ENCODE data around the gene AJAP1. TPM values are rescaled to one million over a fixed set of nuclear protein-coding genes. Genes with fewer than 3 reads are reported as not detected.

The AJAP1 gene
- total and polyA plus RNA-seq, 2 of the 13 experiments (the other 11 are each of a cell fraction or from before 2014, with no cell fraction given) = not detected

GRCh38 chr1:4657244-4657789 lies 2.9 kb downstream of the AJAP1 start:
- ChIA-PET POLR2A (no interaction called here), CTCF (ENCODE audit: low intra/inter-chr PET ratio, low total read pairs) (no interaction called here)
- in situ Hi-C loops (cut with HindIII; ENCODE audit: extremely low pct_ligation_motif_present, low pct_unique_long_range_greater_than_20kb) (loop anchor here (10.0 kb wide), 1 partner anchor 167 kb away; no protein-coding TSS in a partner anchor), intact Hi-C loops (cut with micrococcal nuclease; ENCODE audit: unreplicated experiment) (loop anchor here (2.0 kb wide), 1 partner anchor 85 kb away; no protein-coding TSS in a partner anchor)
- WGBS (ENCODE audit: low lambda C conversion rate) = 0% methylated on average over 5 of the region's 9 CpGs
- no peak for FAIRE-seq
- H4K20me1 ChIP-seq (ENCODE audit: insufficient read depth, low read length) = no peaks in the 10 kb centered on the region
- H3K9ac ChIP-seq (ENCODE audit: insufficient read depth, low read depth, low read length) = no peak overlapping the region
- no TSS peak for BruUV-seq (replicated peaks)
- peaks cover 1 to 40% of the 10 kb centered on the region in 2 experiments for H3K27me3 ChIP-seq (ENCODE audit: control insufficient read depth in 1 of 2, insufficient read depth in 2 of 2, low read length in 2 of 2)
- H3K4me3 ChIP-seq (replicated peaks in 1 of 3; ENCODE audit: insufficient read depth in 1 of 3, low read depth in 2 of 3, low read length in 3 of 3) = no peak overlapping the region
- H3K9me3 ChIP-seq (ENCODE audit: low read length) = no peaks in the 10 kb centered on the region
- no peak for DNase-seq (ENCODE audit: low spot score)
- H3K4me2 ChIP-seq (ENCODE audit: low read depth, low read length) = no peak overlapping the region
- H3K27ac ChIP-seq (ENCODE audit: extremely low read length, insufficient read depth, low read length) = no peak overlapping the region
- H3K79me2 ChIP-seq (ENCODE audit: insufficient read depth, low read length) = no peaks in the 10 kb centered on the region
- no peak overlapping the region for H2AFZ ChIP-seq (ENCODE audit: low read length)
- H3K4me1 ChIP-seq (ENCODE audit: insufficient read depth, low read length) = no peaks in the 10 kb centered on the region
- ATAC-seq = no peak
- no peaks in the 10 kb centered on the region for H3K36me3 ChIP-seq (replicated peaks in 1 of 2; ENCODE audit: control insufficient read depth in 1 of 2, insufficient read depth in 2 of 2, low read length in 2 of 2)
- TF ChIP-seq RFX5 (IDR thresholded peaks at IDR 0.05; ENCODE audit: low read depth, low read length) (no peak), MATR3 (CRISPR knock-in tag; IDR thresholded peaks at IDR 0.05) (no peak), ZNF839 (CRISPR knock-in tag; IDR thresholded peaks at IDR 0.05; ENCODE audit: borderline replicate concordance) (no peak), HOXA9 (CRISPR knock-in tag; IDR thresholded peaks at IDR 0.05; ENCODE audit: borderline replicate concordance) (no peak), ZNF687 (CRISPR knock-in tag; IDR thresholded peaks at IDR 0.05) (no peak), ZSCAN21 (CRISPR knock-in tag; IDR thresholded peaks at IDR 0.05; ENCODE audit: borderline replicate concordance) (no peak), TAF15 (IDR thresholded peaks at IDR 0.05; ENCODE audit: low read depth, low read length, poor library complexity, severe bottlenecking) (no peak), HMG20A (CRISPR knock-in tag; IDR thresholded peaks at IDR 0.05; ENCODE audit: borderline replicate concordance) (no peak), NRL (CRISPR knock-in tag; IDR thresholded peaks at IDR 0.05; ENCODE audit: borderline replicate concordance) (no peak), ZNF557 (CRISPR knock-in tag; IDR thresholded peaks at IDR 0.05) (no peak)
- TF ChIP-seq, protein P1, sequence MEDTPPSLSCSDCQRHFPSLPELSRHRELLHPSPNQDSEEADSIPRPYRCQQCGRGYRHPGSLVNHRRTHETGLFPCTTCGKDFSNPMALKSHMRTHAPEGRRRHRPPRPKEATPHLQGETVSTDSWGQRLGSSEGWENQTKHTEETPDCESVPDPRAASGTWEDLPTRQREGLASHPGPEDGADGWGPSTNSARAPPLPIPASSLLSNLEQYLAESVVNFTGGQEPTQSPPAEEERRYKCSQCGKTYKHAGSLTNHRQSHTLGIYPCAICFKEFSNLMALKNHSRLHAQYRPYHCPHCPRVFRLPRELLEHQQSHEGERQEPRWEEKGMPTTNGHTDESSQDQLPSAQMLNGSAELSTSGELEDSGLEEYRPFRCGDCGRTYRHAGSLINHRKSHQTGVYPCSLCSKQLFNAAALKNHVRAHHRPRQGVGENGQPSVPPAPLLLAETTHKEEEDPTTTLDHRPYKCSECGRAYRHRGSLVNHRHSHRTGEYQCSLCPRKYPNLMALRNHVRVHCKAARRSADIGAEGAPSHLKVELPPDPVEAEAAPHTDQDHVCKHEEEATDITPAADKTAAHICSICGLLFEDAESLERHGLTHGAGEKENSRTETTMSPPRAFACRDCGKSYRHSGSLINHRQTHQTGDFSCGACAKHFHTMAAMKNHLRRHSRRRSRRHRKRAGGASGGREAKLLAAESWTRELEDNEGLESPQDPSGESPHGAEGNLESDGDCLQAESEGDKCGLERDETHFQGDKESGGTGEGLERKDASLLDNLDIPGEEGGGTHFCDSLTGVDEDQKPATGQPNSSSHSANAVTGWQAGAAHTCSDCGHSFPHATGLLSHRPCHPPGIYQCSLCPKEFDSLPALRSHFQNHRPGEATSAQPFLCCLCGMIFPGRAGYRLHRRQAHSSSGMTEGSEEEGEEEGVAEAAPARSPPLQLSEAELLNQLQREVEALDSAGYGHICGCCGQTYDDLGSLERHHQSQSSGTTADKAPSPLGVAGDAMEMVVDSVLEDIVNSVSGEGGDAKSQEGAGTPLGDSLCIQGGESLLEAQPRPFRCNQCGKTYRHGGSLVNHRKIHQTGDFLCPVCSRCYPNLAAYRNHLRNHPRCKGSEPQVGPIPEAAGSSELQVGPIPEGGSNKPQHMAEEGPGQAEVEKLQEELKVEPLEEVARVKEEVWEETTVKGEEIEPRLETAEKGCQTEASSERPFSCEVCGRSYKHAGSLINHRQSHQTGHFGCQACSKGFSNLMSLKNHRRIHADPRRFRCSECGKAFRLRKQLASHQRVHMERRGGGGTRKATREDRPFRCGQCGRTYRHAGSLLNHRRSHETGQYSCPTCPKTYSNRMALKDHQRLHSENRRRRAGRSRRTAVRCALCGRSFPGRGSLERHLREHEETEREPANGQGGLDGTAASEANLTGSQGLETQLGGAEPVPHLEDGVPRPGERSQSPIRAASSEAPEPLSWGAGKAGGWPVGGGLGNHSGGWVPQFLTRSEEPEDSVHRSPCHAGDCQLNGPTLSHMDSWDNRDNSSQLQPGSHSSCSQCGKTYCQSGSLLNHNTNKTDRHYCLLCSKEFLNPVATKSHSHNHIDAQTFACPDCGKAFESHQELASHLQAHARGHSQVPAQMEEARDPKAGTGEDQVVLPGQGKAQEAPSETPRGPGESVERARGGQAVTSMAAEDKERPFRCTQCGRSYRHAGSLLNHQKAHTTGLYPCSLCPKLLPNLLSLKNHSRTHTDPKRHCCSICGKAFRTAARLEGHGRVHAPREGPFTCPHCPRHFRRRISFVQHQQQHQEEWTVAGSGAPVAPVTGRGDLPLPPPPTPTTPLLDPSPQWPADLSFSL (CRISPR knock-in tag; IDR thresholded peaks at IDR 0.05) = no peak
- TF ChIP-seq, protein P2, sequence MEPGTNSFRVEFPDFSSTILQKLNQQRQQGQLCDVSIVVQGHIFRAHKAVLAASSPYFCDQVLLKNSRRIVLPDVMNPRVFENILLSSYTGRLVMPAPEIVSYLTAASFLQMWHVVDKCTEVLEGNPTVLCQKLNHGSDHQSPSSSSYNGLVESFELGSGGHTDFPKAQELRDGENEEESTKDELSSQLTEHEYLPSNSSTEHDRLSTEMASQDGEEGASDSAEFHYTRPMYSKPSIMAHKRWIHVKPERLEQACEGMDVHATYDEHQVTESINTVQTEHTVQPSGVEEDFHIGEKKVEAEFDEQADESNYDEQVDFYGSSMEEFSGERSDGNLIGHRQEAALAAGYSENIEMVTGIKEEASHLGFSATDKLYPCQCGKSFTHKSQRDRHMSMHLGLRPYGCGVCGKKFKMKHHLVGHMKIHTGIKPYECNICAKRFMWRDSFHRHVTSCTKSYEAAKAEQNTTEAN (CRISPR knock-in tag; conservative IDR thresholded peaks at IDR 0.05) = no peak
